IMR-90 (cell line): ENCODE data around the gene NALCN. TPM values are rescaled to one million over a fixed set of nuclear protein-coding genes. Genes with fewer than 3 reads are reported as not detected.

Source experiments
- ATAC-seq: fragments of 200-7000 bp; cut with Tn5 transposase; 2 replicates; pipeline ENCODE4 v1.9.1; 2020; ENCODE audit warnings: low read depth, mild to moderate bottlenecking, moderate library complexity
- BruUV-seq: library from RNA; stranded (reverse); fragments of 400-500 nt; replicated peaks from 2 replicates; lab custom pipeline; 2021; lab: Mats Ljungman, UMichigan
- CTCF ChIA-PET: fragments of 300-600 bp; formaldehyde crosslinking; extraction: SDS; loops from one replicate; lab custom pipeline; 2021; ENCODE audit warnings: antibody characterized with exemption; lab: Yijun Ruan, JAX
- POLR2A ChIA-PET: fragments of 300-600 bp; sonication (Branson Sonifier 250); formaldehyde crosslinking; loops from one replicate; lab custom pipeline; 2022; ENCODE audit warnings: antibody characterized with exemption; ENCODE audit not compliant: unreplicated experiment; lab: Charles Lee
- DNase-seq: peaks from one replicate; pipeline ENCODE4 v3.0.0; 2013
- H2AFZ ChIP-seq: replicated peaks from 2 replicates; pipeline ENCODE3; 2013; ENCODE audit warnings: low read length, mild to moderate bottlenecking; ENCODE audit not compliant: poor library complexity
- H2AK5ac ChIP-seq: 2 replicates; pipeline ENCODE4 v1.6.1; 2013; ENCODE audit warnings: low read depth, low read length, inconsistent platforms
- H2AK9ac ChIP-seq: replicated peaks from 2 replicates; pipeline ENCODE3; 2013; ENCODE audit warnings: mild to moderate bottlenecking, low read depth, low read length, moderate library complexity; ENCODE audit not compliant: poor library complexity
- H2BK120ac ChIP-seq: 2 replicates; pipeline ENCODE4 v1.6.1; 2013; ENCODE audit warnings: low read depth, low read length, inconsistent platforms
- H2BK15ac ChIP-seq: 3 replicates; pipeline ENCODE4 v1.6.1; 2013; ENCODE audit warnings: low read depth, low read length, inconsistent platforms
- H2BK20ac ChIP-seq: 2 replicates; pipeline ENCODE4 v1.6.1; 2013; ENCODE audit warnings: low read depth, mild to moderate bottlenecking, inconsistent platforms, low read length, moderate library complexity
- H2BK5ac ChIP-seq: 2 replicates; pipeline ENCODE4 v1.6.1; 2013; ENCODE audit warnings: mild to moderate bottlenecking, low read depth, low read length, inconsistent platforms; ENCODE audit not compliant: poor library complexity, severe bottlenecking
- H3K14ac ChIP-seq: replicated peaks from 2 replicates; pipeline ENCODE4 v1.6.1; 2013; ENCODE audit warnings: low read depth, low read length, inconsistent platforms
- H3K18ac ChIP-seq: 2 replicates; pipeline ENCODE4 v1.6.1; 2013; ENCODE audit warnings: low read depth, low read length, control low read depth
- H3K23ac ChIP-seq: 2 replicates; pipeline ENCODE4 v1.6.1; 2013; ENCODE audit warnings: low read depth, low read length, inconsistent platforms
- H3K27ac ChIP-seq: 2 replicates; pipeline ENCODE4 v1.5.1; 2013; ENCODE audit warnings: mild to moderate bottlenecking, control low read depth, low read length; ENCODE audit not compliant: insufficient read depth
- H3K27me3 ChIP-seq: 2 replicates; pipeline ENCODE4 v1.6.1; 2013; ENCODE audit warnings: low read length; ENCODE audit not compliant: control insufficient read depth, insufficient read depth
- H3K36me3 ChIP-seq: 2 replicates; pipeline ENCODE4 v1.6.1; 2013; ENCODE audit warnings: low read length, mixed read lengths; ENCODE audit not compliant: control insufficient read depth, insufficient read depth
- H3K4ac ChIP-seq: 2 replicates; pipeline ENCODE4 v1.6.1; 2013; ENCODE audit warnings: low read depth, low read length, inconsistent platforms
- H3K4me1 ChIP-seq: 2 replicates; pipeline ENCODE4 v1.6.1; 2013; ENCODE audit warnings: low read length, mixed read lengths; ENCODE audit not compliant: control insufficient read depth, insufficient read depth
- H3K4me2 ChIP-seq: 2 replicates; pipeline ENCODE4 v1.6.1; 2013; ENCODE audit warnings: low read depth, mild to moderate bottlenecking, control low read depth, low read length, moderate library complexity
- H3K4me3 ChIP-seq: 2 replicates; pipeline ENCODE4 v1.5.1; 2013; ENCODE audit warnings: low read depth, mild to moderate bottlenecking, control low read depth, low read length, moderate library complexity; ENCODE audit not compliant: insufficient read depth
- H3K56ac ChIP-seq: 2 replicates; pipeline ENCODE4 v1.6.1; 2013; ENCODE audit warnings: low read length, inconsistent platforms; ENCODE audit not compliant: insufficient read depth; ENCODE audit errors: extremely low read depth
- H3K79me1 ChIP-seq, 2 experiments: 2 replicates each; pipeline ENCODE4 v1.6.1; 2013; ENCODE audit warnings: low read length in 2 of 2, inconsistent platforms in 1 of 2, low read depth in 1 of 2
- H3K9ac ChIP-seq: 2 replicates; pipeline ENCODE4 v1.6.1; 2013; ENCODE audit warnings: low read depth, low read length, control low read depth
- H3K9me1 ChIP-seq: 2 replicates; pipeline ENCODE4 v1.6.1; 2013; ENCODE audit warnings: low read length, inconsistent platforms; ENCODE audit not compliant: insufficient read depth
- H3K9me3 ChIP-seq: 2 replicates; pipeline ENCODE4 v1.6.1; 2013; ENCODE audit warnings: low read length; ENCODE audit not compliant: control insufficient read depth, insufficient read depth
- H4K20me1 ChIP-seq: 2 replicates; pipeline ENCODE4 v1.6.1; 2013; ENCODE audit warnings: low read length, inconsistent platforms; ENCODE audit not compliant: insufficient read depth
- H4K5ac ChIP-seq: 2 replicates; pipeline ENCODE4 v1.6.1; 2013; ENCODE audit warnings: mild to moderate bottlenecking, low read depth, low read length, control low read depth
- H4K8ac ChIP-seq, 2 experiments: 2 replicates each; pipeline ENCODE4 v1.6.1; 2013; ENCODE audit warnings: low read depth in 2 of 2, low read length in 2 of 2, control low read depth in 1 of 2, inconsistent platforms in 1 of 2
- H4K91ac ChIP-seq: 2 replicates; pipeline ENCODE4 v1.6.1; 2013; ENCODE audit warnings: low read depth, low read length, inconsistent platforms; ENCODE audit not compliant: insufficient read depth
- BHLHE40 ChIP-seq: fragments of 150-350 bp; IDR thresholded peaks from 2 replicates; pipeline ENCODE4 v1.6.1; 2016; ENCODE audit warnings: mild to moderate bottlenecking, low read depth, low read length
- CEBPB ChIP-seq: IDR thresholded peaks from 2 replicates; pipeline ENCODE4 v1.6.1; 2012; ENCODE audit warnings: low read depth, low read length, improper control_type of control experiment
- CHD1 ChIP-seq: IDR thresholded peaks from 2 replicates; pipeline ENCODE4 v1.6.1; 2012; ENCODE audit warnings: low read depth, low read length, improper control_type of control experiment
- FOS ChIP-seq: fragments of 150-350 bp; IDR thresholded peaks from 2 replicates; pipeline ENCODE4 v1.6.1; 2016; ENCODE audit warnings: low read depth, low read length
- MAFK ChIP-seq: IDR thresholded peaks from 2 replicates; pipeline ENCODE4 v1.6.1; 2012; ENCODE audit warnings: low read depth, low read length, improper control_type of control experiment
- MAZ ChIP-seq: IDR thresholded peaks from 2 replicates; pipeline ENCODE4 v1.6.1; 2012; ENCODE audit warnings: low read depth, mild to moderate bottlenecking, low read length, improper control_type of control experiment, moderate library complexity, borderline replicate concordance
- MXI1 ChIP-seq: IDR thresholded peaks from 2 replicates; pipeline ENCODE4 v1.6.1; 2012; ENCODE audit warnings: low read depth, mild to moderate bottlenecking, low read length, moderate library complexity, borderline replicate concordance
- NFE2L2 ChIP-seq: fragments of 150-350 bp; IDR thresholded peaks from 2 replicates; pipeline ENCODE4 v1.6.1; 2016; ENCODE audit warnings: low read depth, mild to moderate bottlenecking, low read length
- POLR2A ChIP-seq: IDR thresholded peaks from 2 replicates; pipeline ENCODE4 v1.6.1; 2012; ENCODE audit warnings: mild to moderate bottlenecking, low read depth, low read length
- RAD21 ChIP-seq: IDR thresholded peaks from 2 replicates; pipeline ENCODE4 v1.6.1; 2012; ENCODE audit warnings: low read length, improper control_type of control experiment
- RCOR1 ChIP-seq: IDR thresholded peaks from 2 replicates; pipeline ENCODE4 v1.6.1; 2012; ENCODE audit warnings: mild to moderate bottlenecking, low read length, improper control_type of control experiment; ENCODE audit not compliant: insufficient replicate concordance
- RFX5 ChIP-seq: IDR thresholded peaks from 2 replicates; pipeline ENCODE4 v1.8.0; 2012; ENCODE audit warnings: low read depth, mild to moderate bottlenecking, low read length, moderate library complexity
- SMC3 ChIP-seq: fragments of 150-350 bp; IDR thresholded peaks from 2 replicates; pipeline ENCODE4 v1.6.1; 2016; ENCODE audit warnings: low read depth, mild to moderate bottlenecking, antibody characterized with exemption, low read length, moderate library complexity
- WGBS, 2 experiments: methylation state at CpG; one replicate each; pipeline versions ENCODE4 v1.1.5 to v1.1.7; 2013; ENCODE audit warnings: missing lambda C conversion rate in 2 of 2; ENCODE audit not compliant: insufficient read length in 1 of 2; ENCODE audit errors: extremely low coverage in 2 of 2; 5-methylcytosine and 5-hydroxymethylcytosine counted together
- dilution Hi-C: fragments of 300-500 bp; cut with HindIII; formaldehyde crosslinking; loops from one replicate; pipeline ENCODE4 v1.14.3; 2018; ENCODE audit warnings: low sequenced_read_pairs; ENCODE audit not compliant: unreplicated experiment
- in situ Hi-C: fragments of 300-500 bp; cut with MboI; formaldehyde crosslinking; loops from 3 replicates; pipeline ENCODE4 v1.14.3; 2019; ENCODE audit warnings: low sequenced_read_pairs, inconsistent platforms, mixed read lengths
- intact Hi-C: fragments of 100-400 bp; cut with micrococcal nuclease; formaldehyde crosslinking; loops from 2 replicates; pipeline ENCODE4 v1.10.0; 2022
- polyA plus RNA-seq, 3 experiments: library from polyadenylated mRNA; depleted of rRNA; stranded (reverse); fragments of >200 nt; gene quantifications; 2 replicates each; pipeline ENCODE4 v1.2.3, GENCODE V29; 2012; ENCODE audit warnings: low replicate concordance in 1 of 3
- total RNA-seq: library from RNA; depleted of rRNA; stranded (reverse); fragments of >200 nt; gene quantifications from 2 replicates; pipeline ENCODE4 v1.2.3, GENCODE V29; 2012
- TF ChIP-seq, protein P1 (sequence below): conservative IDR thresholded peaks from 2 replicates; pipeline ENCODE4 v1.5.1; 2012; ENCODE audit warnings: mild to moderate bottlenecking, low read depth, low read length, improper control_type of control experiment
- TF ChIP-seq, protein P2 (sequence below): fragments of 150-350 bp; IDR thresholded peaks from 2 replicates; pipeline ENCODE4 v1.6.1; 2016; ENCODE audit warnings: low read depth, mild to moderate bottlenecking, low read length, moderate library complexity, borderline replicate concordance
- TF ChIP-seq, protein P3 (sequence below): fragments of 150-350 bp; IDR thresholded peaks from 2 replicates; pipeline ENCODE4 v1.6.1; 2017; ENCODE audit warnings: mild to moderate bottlenecking, antibody characterized with exemption, low read length, low read depth

NALCN gene
- total and polyA plus RNA-seq, 2 of the 4 experiments (the other 2 are of a cell fraction): 2.9 to 4.8 TPM

DNA sequence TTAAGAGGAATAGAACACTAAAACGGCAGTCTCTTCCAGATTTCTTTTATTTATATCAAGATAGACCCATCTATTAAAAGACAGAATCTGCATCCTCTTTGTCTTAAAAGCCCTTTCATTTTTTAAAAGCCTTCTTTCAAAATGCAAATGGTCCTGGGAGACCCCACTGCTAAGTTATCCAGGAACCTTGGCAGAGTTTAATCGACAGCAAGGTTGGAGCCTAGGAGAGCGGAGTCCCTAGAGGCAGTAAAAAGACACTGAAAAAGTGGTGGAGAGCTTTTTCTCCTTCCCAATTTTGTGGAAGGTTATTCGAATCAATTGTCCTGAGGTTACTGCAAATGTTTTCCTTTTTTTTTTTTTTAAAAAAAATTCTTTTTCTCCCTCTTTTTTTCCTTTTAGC, 294.7 kb downstream of the NALCN start:
- no TSS peak for BruUV-seq
- no peaks in the 10 kb centered on the region for H3K9me3 ChIP-seq
- POLR2A ChIA-PET: no interaction called here

More for the DNA sequence above, 294.7 kb downstream of the NALCN start:
- no peaks in the 10 kb centered on the region for H3K36me3 ChIP-seq
- dilution Hi-C loops: no loop called here
- H3K23ac ChIP-seq: no peak overlapping the region
- H3K56ac ChIP-seq: no peak overlapping the region
- no CpG with 5 or more reads among the region's 4 CpGs for WGBS, 2 experiments
- CTCF ChIA-PET: interaction anchor here (0.9 kb wide), 1 partner anchor 9 kb away, joined by 3 read pairs; no protein-coding TSS in a partner anchor
- H3K4me2 ChIP-seq: no peak overlapping the region
- no peaks in the 10 kb centered on the region for H3K79me1 ChIP-seq
- no peaks in the 10 kb centered on the region for H4K20me1 ChIP-seq
- H2AK9ac ChIP-seq: no peak overlapping the region
- no peaks in the 10 kb centered on the region for H3K9me1 ChIP-seq
- no peak overlapping the region for H3K18ac ChIP-seq
- no peak overlapping the region for H3K4me3 ChIP-seq
- H3K27me3 ChIP-seq: no peaks in the 10 kb centered on the region
- H3K14ac ChIP-seq: no peak overlapping the region
- H2AFZ ChIP-seq: no peak overlapping the region
- no peak overlapping the region for H2BK5ac ChIP-seq
- ATAC-seq: no peak
- H4K8ac ChIP-seq: no peak overlapping the region
- H3K4me1 ChIP-seq: no peaks in the 10 kb centered on the region
- no peak overlapping the region for H4K91ac ChIP-seq
- H3K9ac ChIP-seq: no peak overlapping the region
- TF ChIP-seq RFX5 (no peak), BHLHE40 (no peak), RAD21 (no peak), FOS (no peak), CEBPB (no peak), NFE2L2 (no peak), MXI1 (no peak), POLR2A (no peak), SMC3 (no peak), MAZ (no peak), MAFK (no peak), CHD1 (no peak), RCOR1 (no peak)
- TF ChIP-seq, protein P1, sequence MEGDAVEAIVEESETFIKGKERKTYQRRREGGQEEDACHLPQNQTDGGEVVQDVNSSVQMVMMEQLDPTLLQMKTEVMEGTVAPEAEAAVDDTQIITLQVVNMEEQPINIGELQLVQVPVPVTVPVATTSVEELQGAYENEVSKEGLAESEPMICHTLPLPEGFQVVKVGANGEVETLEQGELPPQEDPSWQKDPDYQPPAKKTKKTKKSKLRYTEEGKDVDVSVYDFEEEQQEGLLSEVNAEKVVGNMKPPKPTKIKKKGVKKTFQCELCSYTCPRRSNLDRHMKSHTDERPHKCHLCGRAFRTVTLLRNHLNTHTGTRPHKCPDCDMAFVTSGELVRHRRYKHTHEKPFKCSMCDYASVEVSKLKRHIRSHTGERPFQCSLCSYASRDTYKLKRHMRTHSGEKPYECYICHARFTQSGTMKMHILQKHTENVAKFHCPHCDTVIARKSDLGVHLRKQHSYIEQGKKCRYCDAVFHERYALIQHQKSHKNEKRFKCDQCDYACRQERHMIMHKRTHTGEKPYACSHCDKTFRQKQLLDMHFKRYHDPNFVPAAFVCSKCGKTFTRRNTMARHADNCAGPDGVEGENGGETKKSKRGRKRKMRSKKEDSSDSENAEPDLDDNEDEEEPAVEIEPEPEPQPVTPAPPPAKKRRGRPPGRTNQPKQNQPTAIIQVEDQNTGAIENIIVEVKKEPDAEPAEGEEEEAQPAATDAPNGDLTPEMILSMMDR: no peak
- TF ChIP-seq, protein P2, sequence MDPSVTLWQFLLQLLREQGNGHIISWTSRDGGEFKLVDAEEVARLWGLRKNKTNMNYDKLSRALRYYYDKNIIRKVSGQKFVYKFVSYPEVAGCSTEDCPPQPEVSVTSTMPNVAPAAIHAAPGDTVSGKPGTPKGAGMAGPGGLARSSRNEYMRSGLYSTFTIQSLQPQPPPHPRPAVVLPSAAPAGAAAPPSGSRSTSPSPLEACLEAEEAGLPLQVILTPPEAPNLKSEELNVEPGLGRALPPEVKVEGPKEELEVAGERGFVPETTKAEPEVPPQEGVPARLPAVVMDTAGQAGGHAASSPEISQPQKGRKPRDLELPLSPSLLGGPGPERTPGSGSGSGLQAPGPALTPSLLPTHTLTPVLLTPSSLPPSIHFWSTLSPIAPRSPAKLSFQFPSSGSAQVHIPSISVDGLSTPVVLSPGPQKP: no peak
- TF ChIP-seq, protein P3, sequence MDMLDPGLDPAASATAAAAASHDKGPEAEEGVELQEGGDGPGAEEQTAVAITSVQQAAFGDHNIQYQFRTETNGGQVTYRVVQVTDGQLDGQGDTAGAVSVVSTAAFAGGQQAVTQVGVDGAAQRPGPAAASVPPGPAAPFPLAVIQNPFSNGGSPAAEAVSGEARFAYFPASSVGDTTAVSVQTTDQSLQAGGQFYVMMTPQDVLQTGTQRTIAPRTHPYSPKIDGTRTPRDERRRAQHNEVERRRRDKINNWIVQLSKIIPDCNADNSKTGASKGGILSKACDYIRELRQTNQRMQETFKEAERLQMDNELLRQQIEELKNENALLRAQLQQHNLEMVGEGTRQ: no peak
- intact Hi-C loops: no loop called here
- no peak overlapping the region for H3K27ac ChIP-seq
- no peak overlapping the region for H2BK120ac ChIP-seq
- no peak overlapping the region for H4K5ac ChIP-seq
- H3K4ac ChIP-seq: no peak overlapping the region
- H2BK20ac ChIP-seq: no peak overlapping the region
- no peak for DNase-seq
- no peak overlapping the region for H2AK5ac ChIP-seq
- in situ Hi-C loops: loop anchor here (10.0 to 25.0 kb wide), 3 partner anchors 407 to 1459 kb away; no protein-coding TSS in a partner anchor
- no peak overlapping the region for H2BK15ac ChIP-seq
